GM12864 (cell line): ENCODE data around the gene GPR52.
"Not testable (repeated sequence)": the region's sequence is repeated elsewhere in the genome, so short reads cannot be mapped to it uniquely, and the experiment has no call there.

Source experiments
- DNase-seq: peaks from one replicate; pipeline ENCODE4 v3.0.0-alpha.2; 2011; ENCODE audit warnings: low read depth
- H3K4me3 ChIP-seq: 2 replicates; pipeline ENCODE4 v1.5.1; 2011; ENCODE audit warnings: mild to moderate bottlenecking, low read depth, low read length, control low read depth
- TF ChIP-seq, protein P1 (sequence below): IDR thresholded peaks from 2 replicates; pipeline ENCODE4 v1.5.1; 2011; ENCODE audit warnings: low read depth, mild to moderate bottlenecking, moderate library complexity, low read length, control low read depth, inconsistent platforms; ENCODE audit errors: missing control alignments

The GPR52 gene

DNA sequence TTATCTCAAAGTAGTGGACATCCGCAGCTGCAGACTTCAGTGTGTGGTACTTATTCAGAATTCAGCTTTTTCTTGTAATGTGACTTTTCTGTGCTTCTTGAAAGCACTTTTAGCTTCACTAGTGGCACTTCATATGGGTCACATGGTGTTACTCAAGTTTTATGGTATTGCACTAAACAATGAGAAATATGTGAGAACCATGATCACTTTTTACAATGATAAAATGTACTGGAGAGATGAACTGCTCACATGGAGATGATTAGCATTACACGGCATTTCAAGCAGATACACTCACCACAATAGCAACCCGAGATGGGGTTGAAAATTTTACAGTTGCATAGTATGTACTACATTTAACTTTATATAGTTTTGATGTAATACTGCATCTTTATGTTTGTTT, 40.1 kb upstream of the GPR52 start:
- TF ChIP-seq, protein P1, sequence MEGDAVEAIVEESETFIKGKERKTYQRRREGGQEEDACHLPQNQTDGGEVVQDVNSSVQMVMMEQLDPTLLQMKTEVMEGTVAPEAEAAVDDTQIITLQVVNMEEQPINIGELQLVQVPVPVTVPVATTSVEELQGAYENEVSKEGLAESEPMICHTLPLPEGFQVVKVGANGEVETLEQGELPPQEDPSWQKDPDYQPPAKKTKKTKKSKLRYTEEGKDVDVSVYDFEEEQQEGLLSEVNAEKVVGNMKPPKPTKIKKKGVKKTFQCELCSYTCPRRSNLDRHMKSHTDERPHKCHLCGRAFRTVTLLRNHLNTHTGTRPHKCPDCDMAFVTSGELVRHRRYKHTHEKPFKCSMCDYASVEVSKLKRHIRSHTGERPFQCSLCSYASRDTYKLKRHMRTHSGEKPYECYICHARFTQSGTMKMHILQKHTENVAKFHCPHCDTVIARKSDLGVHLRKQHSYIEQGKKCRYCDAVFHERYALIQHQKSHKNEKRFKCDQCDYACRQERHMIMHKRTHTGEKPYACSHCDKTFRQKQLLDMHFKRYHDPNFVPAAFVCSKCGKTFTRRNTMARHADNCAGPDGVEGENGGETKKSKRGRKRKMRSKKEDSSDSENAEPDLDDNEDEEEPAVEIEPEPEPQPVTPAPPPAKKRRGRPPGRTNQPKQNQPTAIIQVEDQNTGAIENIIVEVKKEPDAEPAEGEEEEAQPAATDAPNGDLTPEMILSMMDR: no peak
- no peak for DNase-seq
- H3K4me3 ChIP-seq: no peak overlapping the region

DNA sequence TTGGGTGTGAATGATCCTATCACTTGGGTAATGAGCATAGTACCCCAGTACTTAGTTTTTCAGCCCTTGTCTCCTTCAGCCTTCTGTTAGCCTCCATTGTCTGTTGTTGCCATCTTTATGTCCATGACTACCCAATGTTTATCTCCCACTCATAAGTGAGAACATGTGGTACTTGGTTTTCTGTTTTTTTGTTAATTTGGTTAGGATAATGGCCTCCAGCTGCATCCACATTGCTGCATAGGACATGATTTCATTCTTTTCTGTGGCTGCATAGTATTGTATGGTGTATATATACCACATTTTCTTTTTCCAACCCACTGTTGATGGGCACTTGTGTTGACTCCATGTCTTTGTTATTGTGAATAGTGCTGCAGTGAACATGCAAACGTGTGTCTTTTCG, 39.6 kb upstream of the GPR52 start:
- no peak for DNase-seq
- TF ChIP-seq, protein P1: no peak
- no peak overlapping the region for H3K4me3 ChIP-seq

DNA sequence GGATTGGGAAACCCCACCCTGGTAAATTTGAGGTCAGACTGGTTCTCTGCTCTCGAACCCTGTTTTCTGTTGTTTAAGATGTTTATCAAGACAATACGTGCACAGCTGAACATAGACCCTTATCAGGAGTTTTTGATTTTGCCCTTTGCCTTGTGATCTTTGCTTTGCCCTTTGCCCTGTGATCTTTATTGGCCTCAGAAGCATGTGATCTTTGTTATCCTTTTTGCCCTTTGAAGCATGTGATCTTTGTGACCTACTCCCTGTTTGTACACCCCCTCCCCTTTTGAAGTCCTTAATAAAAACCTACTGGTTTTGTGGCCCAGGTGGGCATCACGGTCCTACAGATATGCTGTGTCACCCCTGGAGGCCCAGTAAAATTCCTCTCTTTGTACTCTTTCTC, 38.0 kb upstream of the GPR52 start:
- not testable (repeated sequence) for H3K4me3 ChIP-seq, DNase-seq

DNA sequence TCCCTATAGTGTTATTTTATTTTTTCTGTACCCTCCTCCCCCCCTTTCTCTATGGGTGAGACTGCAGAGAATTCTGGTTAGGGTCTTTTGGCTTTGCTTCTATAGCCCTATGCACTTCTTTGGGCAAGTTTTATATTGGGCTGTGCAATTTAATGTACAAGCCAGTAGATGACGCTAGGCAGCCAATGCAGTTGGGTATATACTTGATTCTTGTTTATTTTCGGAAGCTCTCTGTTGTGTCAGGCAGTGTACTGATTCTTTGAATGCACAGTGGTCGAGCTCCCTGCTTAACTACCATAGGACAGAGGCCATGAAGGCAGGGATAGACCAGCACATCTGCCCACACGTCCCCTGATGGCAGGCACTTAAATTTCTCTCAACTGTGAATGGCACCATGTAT, 34.1 kb upstream of the GPR52 start:
- H3K4me3 ChIP-seq: no peak overlapping the region
- TF ChIP-seq, protein P1: peak; percentile 40
- no peak for DNase-seq

DNA sequence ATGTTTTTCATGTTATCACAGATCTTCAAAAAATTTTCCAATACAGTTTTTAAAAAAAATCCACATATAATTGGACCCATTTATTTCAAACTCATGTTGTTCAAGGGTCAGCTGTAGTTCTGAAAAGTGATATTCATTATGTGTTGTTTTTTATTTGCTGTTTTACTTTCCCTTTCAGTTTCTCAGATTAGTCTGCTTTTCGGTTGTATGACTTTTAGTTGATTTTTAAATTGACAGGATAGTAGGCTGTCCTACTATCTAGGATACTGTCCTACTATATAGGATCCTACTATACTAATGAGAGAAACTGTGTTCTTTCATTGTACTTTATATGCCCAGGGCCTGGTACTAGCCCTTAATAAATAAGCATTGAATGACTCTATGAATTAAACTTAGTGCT, 33.6 kb upstream of the GPR52 start:
- TF ChIP-seq, protein P1: no peak
- no peak for DNase-seq
- H3K4me3 ChIP-seq: no peak overlapping the region

DNA sequence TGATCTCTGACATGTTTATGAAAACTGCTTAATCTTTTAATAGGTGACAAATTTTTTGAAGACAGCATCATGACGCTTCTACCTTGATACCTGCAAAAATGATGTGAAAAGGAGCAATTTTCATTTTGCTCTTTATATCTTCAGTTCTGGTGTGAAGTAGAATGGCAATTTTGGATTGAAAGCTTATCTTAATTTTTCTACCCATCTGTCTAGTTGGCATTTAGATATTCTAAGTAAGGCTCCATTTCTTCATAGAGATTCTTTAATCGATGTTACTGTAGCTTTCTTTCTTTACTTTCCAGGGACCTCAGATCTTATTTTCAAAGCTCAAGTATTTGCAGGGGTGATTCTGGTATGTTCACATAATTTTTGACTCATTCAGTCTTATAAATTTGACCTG, 32.3 kb upstream of the GPR52 start:
- no peak overlapping the region for H3K4me3 ChIP-seq
- DNase-seq: no peak
- TF ChIP-seq, protein P1: no peak

DNA sequence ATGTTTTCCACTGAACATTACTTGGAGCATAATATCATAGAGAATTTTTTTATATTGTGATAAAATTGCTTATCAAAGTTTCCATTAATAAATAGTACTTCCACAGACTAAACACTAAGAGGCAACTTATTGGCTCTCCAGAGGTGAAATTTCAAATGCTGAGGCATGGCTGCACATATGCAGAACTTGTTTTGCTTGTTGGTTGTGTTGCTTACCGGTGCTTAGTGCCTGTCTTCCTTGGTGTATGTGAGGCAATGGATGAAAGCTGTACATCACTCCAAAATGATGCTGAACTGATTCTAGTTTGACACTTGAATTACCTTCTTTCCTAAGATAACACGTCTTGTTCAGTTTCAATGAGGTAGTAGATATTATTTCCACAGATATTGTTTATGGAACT, 29.8 kb upstream of the GPR52 start:
- TF ChIP-seq, protein P1: no peak
- no peak for DNase-seq
- no peak overlapping the region for H3K4me3 ChIP-seq

DNA sequence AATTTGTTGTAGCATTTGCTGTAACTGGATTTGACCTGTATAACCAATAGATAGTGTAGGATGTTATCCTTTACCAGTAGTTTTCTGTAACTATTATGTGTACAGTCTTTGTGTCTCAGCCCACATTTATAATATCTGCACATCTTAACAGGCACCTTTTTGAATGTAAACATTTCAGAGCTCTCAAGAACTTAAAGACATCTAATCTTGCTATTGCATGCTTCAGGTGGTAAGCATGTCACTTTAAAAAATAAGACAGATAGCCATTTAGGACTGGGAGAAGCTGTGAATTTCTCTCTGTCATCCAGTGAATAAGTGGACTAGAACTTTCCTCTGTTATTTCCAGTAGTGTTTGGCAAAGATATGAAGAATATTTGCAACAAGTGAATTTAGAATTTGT, 22.6 kb upstream of the GPR52 start:
- TF ChIP-seq, protein P1: no peak
- H3K4me3 ChIP-seq: no peak overlapping the region
- DNase-seq: no peak
